HG03196 (cell line): ENCODE data around the gene ASTN1.
"Not testable (repeated sequence)": the region's sequence is repeated elsewhere in the genome, so short reads cannot be mapped to it uniquely, and the experiment has no call there.

Experiments
- ATAC-seq: cut with Tn5 transposase; IDR thresholded peaks from one replicate; pipeline ENCODE4 v1.9.1; 2021; ENCODE audit not compliant: unreplicated experiment

ASTN1 gene

DNA sequence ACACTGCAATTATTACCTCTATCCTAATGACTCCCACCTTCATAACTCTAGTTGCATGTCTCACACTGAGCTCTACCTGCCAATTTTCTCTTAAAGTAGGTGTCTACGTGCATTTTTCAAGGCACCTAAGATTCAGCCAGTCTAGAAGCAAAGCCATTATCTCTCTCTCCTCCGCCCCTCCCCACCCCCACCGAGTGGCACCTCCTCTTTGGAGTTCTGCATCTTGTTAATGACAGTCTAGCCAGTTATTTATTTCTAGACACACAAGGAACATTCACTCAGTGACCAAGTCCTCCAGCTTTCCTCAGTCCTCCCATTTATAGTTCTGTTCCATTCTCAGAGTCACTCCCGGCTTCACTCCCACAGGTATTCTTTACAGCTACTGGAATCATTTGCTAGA lies 47.6 kb downstream of the ASTN1 start:
- no peak for ATAC-seq

GRCh38 chr1:177106614-177107365 lies 57.7 kb downstream of the ASTN1 start:
- ATAC-seq = no peak

DNA sequence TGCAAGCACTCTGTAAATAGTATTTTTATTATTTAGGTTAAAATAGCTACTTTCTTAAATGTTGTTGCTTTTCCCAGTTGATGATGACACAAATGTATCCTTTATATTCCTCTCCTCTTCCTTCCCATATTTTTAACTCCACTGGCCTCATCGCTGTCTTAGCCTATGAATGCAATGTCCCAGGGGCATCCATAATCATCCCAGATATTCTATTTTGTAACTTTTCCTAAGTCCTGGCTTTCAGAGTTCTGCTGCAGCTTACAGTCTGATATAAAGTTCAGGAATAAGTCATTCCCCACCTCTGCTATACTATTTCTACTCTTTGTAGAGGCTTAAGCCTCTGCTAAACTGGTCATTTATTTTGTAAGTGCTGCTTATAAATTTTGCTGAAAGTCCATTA lies 58.3 kb downstream of the ASTN1 start:
- no peak for ATAC-seq

DNA sequence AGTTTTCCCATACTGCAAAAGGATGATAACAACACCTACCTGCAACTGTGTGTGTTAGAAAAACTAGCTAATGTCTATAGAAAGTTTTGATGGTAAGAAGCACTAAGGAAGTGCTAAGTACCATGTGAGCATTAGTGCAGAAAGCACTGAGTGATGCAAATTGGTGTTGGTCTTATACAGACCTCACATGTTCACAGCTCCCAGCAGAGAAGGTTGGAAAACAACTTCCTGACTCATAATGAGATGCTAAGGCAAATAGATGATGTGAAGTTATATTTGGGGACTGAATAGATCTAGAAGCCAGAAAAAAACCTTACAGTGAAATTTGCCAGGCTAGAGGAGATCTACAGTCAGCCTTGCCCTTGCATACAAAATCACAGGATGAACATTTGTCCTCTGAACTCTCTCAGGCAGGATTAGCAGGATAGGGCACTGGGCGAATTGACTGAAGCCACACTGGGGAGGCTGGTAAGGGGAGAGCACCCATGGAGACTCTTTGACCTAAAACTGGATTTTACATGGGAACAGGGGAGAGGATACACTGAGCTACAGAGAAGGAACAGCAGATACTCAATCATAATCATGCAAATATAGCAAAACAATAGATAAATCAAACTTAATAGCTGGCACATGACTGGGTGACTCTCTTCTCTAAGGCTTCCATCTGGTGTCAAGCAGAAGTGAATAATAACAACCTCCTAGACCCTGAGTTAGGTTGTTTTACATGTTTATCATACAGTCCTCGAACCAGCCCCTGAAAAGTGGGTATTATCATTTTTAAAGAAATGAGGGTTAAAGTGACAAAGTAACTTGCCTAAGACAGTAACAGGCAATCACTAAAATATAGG lies 61.3 kb downstream of the ASTN1 start:
- no peak for ATAC-seq

DNA sequence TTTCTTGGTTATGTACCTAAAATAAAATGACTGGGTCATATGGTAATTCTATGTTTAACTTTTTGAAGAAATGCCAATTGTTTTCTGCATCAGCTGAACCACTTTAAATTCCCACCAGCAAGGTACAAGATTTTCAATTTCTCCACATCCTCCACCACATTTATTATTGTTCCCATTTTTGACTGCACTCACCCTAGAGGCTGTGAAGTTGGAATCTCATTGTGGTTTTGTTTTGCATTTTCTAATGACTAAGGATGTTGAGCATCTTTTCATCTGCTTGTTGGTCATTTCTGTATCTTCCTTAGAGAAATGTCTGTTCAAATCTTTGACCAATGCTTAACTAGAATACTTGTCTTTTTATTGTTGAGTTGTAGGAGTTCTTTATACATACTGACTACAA lies 72.5 kb downstream of the ASTN1 start:
- no peak for ATAC-seq

GRCh38 chr1:177091040-177091439 lies 73.5 kb downstream of the ASTN1 start:
- ATAC-seq = no peak

GRCh38 chr1:177088966-177089365 lies 75.5 kb downstream of the ASTN1 start:
- no peak for ATAC-seq

DNA sequence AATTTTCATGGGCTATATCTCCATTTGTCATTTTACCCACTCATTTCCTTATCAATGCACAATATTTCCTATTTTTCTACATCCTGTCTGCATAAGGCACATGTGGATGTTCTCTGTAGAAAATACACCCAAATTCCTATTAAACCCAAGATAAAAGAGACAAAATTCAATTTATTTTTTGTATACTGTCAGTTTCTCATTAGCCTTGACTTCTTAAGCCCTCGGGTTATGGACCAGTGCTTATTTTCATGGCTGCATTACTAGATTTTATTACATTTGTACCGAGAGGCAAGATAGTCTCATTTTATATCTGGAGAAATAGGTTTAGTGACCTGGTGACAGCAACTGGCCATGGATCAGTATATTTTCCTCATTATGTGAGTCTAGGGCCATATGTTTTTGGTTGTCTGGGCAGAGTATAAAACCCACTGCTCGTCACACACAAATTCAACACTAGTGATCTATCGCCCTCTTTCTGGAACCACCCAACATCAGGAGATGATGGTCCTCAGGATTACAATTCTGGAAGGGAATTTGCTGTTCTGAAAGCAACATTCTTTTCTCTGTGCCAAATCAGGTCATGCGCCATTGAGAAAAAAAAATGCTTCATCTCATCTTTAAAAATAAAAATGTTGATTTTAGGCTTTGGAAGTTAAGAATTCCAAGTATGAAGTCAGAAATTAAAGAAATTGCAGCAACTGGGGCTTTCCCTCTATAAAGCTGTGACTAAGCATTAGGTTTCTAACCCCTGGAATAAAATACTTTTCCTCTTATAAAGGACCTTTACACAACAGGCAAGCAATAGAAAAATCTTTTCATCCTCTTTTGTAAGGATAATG lies 81.4 kb downstream of the ASTN1 start:
- no peak for ATAC-seq

- no peak for ATAC-seq
Observed at GRCh38 chr1:177080564-177080963, 83.9 kb downstream of the ASTN1 start.

- no peak for ATAC-seq
Observed at GRCh38 chr1:177077734-177078499, 86.6 kb downstream of the ASTN1 start.

GRCh38 chr1:177077006-177077405 lies 87.5 kb downstream of the ASTN1 start:
- ATAC-seq = no peak

DNA sequence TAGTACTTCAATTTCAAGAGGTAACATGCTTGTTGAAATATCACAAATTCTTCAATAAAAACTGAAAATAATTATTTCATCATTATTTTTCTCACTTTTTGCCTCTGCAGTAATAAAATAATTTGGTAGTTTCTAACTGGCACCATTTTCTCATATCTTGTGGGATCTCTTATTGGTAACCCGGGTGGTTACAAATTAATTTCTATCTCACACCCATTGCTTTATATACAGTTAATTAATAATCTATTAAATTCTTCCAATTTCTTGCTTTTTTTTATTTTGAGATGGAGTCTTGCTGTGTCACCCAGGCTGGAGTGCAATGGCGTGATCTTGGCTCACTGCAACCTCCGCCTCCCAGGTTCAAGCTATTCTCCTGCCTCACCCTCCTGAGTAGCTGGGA lies 89.7 kb downstream of the ASTN1 start:
- ATAC-seq = not testable (repeated sequence)

DNA sequence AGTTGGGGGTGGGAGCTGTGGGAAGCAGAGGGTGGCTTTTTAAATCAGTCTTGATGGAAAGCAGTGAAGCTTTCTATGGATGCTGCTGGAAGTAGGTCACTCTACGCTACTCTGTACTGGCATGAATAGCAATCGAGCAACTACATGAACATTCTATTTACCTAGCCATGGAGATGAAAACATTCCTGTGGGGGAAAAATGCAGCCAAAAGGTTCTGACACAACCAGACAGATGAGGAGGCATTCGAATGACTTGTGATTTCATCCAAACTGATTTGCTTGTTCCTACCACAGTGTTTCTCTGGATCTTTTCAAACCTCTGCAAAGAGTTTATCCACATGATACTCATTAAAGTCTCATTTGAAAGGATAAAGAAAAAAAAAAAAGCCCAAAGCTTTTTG lies 95.0 kb downstream of the ASTN1 start:
- ATAC-seq = no peak

DNA sequence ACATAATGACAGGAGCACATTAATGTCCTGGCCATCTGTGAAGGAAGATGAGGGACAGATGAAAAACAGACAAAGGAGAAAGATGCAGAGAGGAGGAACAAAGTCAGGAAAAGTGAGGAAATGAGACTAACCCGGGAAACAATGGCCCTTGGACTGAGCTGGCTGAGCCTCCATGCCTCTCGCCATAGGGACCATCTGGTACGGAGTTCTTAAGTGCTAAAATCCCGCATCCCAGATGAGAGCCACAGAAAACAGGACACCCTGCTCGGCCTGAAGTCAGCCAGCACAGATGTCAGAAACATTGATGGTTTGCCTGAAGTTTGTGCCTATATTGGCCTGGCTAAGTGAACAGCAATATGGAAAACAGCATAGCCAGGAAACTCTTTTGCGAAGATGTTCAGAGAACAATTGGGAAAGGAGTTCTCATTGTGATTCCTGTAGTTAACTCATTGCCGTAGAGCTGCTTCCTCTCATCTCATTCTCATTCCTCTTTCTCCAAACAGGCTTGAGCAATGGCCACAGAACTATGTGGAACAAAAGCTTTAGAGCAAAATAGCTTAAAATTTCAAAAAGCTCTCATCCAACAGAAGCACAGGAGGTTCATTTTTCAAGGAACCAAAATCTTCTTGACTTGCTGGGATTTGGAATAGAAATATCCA lies 96.6 kb downstream of the ASTN1 start:
- ATAC-seq = no peak

DNA sequence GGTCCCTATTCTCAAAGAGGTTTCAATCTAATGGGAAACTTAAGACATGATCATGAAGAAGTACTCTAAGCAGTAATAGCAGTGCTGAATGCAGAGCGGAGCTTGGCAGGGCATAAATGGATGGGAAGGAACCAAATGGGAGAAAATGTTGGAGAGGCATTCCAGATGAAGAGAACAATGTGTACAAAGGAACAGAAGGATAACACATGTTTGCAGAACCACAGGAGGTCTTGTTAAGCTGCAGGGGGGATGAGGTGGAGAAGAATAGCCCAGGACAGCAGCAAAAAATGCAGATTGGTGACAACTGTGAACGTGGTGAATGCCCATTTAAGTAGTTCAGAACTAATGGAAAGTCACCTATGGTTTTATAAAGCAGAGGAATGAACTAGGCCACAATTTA lies 99.1 kb downstream of the ASTN1 start:
- no peak for ATAC-seq

GRCh38 chr1:177063648-177064047 lies 100.9 kb downstream of the ASTN1 start:
- ATAC-seq = no peak

DNA sequence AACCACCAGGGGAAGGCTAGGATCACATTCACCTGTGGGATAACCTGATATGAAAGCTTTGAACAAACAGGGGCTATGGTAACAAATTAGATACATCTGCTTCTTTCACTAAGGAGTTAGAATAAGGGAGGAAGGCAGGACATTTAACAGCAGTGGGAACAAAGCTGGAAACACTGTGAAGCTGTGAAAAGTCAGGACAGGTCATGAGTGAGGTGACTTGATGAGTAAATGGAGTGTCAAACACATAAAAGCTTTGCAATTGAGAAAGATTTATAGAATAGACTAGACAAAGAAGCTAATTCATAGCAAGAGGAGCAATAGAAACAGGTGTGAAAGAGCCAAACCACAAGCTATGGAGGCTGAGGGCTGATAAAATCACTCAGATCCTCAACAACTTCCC lies 110.0 kb downstream of the ASTN1 start:
- ATAC-seq = no peak

DNA sequence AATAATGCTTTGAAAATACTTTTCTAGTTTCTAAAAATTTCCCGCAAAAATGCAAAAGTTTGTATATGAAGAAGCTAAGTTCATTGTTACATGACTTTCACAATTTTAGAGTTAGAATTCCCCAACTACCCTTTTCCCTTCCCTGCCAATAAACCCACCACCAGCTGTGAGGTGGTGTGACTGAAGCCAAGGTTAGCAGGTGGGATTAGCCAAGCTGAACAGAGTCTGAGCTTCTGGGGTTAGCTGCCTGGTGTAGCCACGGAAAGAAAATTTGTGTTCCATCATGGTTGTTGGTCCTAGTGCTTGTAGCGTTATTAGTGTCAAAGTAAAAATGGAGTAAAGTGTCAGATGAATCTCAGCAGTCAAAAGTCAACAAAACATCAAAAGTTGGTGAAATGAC lies 110.9 kb downstream of the ASTN1 start:
- no peak for ATAC-seq

DNA sequence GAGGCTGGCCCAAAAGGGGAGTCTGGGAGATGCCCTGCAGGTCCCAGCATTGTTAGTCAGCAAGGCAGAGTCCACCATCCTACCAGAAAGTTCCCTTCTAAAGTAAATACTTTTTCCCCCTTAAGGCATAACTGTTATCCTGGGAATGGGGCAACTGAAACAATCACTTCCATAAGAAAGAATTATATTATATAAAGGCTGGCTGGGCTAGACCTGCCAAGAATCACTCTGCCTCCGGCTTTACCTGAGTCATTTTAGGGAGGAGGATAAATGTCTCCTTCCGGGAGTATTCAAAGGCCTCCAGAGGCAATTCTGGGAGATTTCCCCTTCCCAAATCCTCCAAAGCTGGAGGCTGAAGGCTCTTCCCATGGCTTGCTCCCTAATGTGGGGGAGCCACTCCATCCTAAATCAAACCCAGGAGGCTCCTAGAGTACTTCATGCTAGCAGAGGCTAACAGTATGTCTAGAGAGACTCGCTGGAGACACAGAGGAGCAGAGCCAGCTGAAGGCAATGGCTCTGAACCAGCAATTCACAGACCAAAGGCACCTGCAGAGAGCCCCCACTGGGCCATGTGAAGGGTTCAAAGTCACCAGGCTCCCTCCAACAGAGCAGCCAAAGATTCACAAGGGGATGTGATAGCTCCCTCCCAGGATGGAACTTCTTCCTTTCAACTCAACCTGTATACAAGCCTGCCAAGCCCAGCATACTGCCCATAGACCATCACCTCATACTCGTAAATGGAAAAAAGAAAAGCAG lies 116.0 kb downstream of the ASTN1 start:
- ATAC-seq = no peak

DNA sequence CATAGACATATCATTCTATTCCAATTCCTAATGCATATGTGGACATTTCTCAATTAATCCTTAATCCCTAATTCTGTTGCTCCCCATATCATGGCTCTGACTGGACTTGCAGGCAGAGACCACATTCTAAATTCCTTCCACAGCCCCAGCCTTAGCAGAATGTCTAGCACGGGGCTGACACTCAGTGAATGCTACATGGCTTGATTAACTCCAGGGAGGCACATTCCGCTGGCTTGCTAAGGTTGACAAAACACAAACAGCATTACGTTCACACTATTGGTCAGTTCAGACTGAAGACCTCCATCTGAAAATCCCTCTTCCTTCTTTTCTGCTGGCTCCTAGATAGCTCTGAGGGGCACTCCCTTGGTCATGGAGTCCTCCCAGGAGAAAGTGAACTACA lies 119.4 kb downstream of the ASTN1 start:
- ATAC-seq = no peak
